GM19452 (cell line): ENCODE data around the gene BICD2.
A peak's percentile ranks its signal among the peaks of the same experiment; 100 is the strongest.
"Not testable (repeated sequence)": the region's sequence is repeated elsewhere in the genome, so short reads cannot be mapped to it uniquely, and the experiment has no call there.

ENCODE experiments used
- ATAC-seq: cut with Tn5 transposase; IDR thresholded peaks from one replicate; pipeline ENCODE4 v1.9.1; 2021; ENCODE audit not compliant: unreplicated experiment

Gene BICD2

GRCh38 chr9:92771309-92771708 lies 6.7 kb upstream of the BICD2 start:
- no peak for ATAC-seq

DNA sequence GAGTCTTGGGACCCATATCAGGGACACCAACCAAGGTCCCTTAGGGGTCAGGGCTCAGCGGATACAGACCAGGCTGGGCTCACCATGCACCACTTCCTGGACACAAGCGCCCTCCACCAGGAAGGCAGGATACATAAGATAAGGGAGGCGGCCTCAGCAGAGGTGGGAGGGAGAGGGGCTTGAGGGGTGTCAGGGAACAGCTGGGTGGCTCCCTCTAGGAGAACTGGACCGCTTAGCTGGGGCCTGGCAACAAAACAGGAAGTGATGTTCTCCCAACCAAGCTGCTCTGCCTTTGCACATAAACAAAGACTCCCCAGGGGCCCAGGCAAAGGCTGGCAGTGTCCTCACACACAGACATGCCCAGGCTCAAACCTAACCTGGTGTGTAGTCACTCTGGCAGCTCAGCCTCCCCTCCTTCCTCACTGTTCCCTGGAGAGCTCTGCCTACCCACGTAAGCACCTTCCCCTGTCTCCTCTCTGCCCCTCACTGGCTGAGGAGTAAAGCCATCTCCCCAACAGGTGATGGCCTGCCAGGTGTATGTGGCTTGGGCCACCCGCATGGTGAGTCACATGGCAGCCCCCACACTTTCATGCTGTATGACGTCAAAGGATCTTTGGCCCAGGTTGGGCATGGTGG lies 5.8 kb upstream of the BICD2 start:
- no peak for ATAC-seq

GRCh38 chr9:92769990-92770359 lies 5.3 kb upstream of the BICD2 start:
- no peak for ATAC-seq

- no peak for ATAC-seq
Observed at GRCh38 chr9:92769286-92769685, 4.7 kb upstream of the BICD2 start.

GRCh38 chr9:92768816-92769215 lies 4.2 kb upstream of the BICD2 start:
- ATAC-seq: not testable (repeated sequence)

DNA sequence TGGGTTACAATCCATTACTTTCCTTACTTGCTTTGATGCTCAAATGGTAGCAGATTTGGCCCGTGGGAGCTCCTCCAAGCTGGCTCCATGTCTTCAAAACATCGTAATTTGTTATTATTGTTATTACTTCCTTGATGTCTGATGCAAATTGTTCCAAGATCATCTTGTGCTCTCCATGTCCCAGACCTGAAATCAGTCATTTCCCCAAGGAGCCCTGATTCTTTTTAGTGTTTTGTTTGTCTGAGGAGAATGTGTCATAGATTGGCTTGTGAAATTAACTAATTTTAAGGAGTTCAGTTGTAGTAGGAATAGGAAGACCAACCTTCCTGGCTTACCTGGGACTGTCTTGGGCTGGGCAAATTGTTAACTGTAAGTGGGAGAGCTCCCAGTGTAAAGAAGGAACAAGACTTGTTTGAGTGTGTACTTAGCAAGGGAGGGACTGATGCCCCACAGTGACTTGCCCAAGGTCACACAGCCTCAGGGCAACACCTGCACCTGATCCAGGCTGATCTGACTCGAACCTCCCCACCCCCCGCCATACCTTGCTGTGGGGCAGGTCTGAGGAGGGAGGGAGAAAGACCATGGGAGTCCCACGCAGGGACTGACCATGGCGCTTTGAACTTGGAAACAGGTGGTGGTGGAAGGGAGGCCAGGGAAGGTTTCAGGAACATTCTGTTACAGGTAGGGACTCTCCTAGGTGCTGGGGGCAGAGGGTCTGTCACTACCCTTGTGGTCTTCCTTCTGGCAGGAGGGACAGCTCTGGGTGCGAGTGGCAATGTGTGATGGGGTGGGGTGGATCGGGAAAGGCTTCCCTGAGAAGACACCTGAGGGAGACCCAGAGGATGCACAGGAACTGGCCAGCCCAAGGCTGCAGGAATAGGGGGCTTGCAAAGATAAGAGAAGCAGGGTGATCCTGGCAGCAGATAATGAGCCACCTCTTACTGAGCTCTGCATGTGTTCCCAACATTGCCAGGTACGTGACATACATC lies 2.7 kb upstream of the BICD2 start:
- no peak for ATAC-seq

- peak; percentile 50 for ATAC-seq
Observed at GRCh38 chr9:92764988-92765936, 629 bp upstream of the BICD2 start.

DNA sequence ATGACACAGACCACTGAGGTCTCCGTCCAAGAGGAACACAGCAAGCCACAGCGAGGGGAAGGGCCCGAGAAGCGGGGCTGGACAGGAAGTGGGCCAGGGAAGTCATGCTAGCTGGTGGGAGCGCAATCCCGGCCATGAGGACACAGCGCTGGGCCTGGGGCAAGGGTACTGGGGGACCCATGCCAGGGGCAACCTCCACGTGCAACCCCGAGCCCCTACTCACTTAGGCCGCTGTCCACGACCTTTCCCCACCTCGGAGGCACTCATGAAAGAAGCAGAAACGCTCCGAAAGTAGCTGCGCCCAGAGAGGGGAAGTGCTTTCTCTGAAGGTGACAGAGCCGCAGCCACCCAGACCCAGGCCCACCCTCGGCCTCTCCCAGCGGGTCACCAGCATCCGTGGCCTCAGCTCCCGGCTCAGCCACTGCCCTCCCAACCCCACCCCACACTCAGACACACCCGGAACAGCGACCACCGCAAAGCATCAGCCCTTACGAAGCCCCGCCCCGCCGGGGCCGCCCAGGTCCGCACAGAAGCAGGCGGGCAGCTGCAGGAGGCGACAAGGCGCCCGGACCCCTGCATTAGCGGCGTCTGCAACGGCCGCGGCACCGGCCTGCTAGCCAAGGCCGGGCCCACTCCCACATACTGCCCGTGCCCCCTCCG lies 782 bp downstream of the BICD2 start:
- no peak for ATAC-seq

GRCh38 chr9:92762781-92763708 lies 1.6 kb downstream of the BICD2 start:
- no peak for ATAC-seq

- ATAC-seq: no peak
Observed at GRCh38 chr9:92762196-92762595, 2.4 kb downstream of the BICD2 start.

DNA sequence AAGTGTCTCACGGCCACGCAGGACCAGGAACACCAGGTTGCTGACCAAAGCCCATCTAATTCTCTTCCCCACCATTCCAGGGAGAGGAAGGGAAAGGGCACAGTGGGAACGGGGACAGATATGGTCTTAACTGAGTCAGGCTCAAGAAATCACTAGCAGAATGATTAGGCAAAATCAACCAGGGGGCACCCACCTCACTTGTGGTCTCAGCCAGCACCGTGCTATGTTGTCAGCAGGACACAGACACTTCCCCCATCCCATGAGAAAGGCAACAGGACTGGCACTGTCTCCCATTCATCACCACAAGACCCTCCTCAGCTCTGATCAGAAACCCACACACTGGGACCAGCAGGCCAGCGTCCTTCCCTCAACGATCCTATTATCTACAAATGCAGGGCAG lies 2.9 kb downstream of the BICD2 start:
- no peak for ATAC-seq

GRCh38 chr9:92760494-92760893 lies 4.1 kb downstream of the BICD2 start:
- no peak for ATAC-seq

DNA sequence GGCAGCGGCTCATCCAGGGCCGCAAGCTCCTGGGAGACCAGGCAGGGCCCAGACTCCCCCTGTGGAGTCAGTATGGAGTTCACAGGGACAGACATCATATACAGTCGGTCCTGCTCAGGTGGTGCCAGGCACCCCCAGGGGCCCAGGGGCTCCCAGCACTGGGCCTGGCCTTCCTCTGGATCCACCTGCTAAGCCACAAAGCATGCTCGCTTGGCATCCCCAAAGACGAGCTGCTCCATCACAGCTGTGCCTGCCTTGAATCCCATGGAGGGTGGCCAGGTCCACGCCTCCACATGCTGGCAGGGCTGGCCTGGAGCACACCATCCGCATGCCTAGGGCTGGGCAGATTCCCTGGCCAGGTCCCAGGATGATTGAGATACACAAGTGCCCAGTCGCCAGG lies 4.6 kb downstream of the BICD2 start:
- no peak for ATAC-seq

DNA sequence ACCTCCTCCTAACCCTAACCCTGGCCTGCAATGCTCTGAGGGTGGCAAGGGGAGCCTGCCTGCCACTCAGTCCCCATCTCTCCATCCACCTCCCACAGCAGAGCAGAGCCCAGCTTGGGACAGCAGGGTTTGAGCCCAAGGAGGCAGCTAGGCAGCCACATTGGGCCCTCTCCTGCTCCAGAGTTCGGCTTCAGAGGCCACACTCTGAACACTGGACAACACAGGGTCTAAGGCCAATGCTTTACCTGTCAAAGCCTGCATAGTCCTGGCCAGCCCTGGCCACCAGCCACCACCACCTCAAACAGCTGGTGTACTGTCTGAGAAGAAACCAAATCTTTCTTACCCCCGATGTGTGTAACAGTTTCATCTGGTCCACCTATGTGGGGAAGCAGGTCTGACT lies 5.2 kb downstream of the BICD2 start:
- ATAC-seq: no peak

GRCh38 chr9:92756792-92757191 lies 7.8 kb downstream of the BICD2 start:
- ATAC-seq: no peak

DNA sequence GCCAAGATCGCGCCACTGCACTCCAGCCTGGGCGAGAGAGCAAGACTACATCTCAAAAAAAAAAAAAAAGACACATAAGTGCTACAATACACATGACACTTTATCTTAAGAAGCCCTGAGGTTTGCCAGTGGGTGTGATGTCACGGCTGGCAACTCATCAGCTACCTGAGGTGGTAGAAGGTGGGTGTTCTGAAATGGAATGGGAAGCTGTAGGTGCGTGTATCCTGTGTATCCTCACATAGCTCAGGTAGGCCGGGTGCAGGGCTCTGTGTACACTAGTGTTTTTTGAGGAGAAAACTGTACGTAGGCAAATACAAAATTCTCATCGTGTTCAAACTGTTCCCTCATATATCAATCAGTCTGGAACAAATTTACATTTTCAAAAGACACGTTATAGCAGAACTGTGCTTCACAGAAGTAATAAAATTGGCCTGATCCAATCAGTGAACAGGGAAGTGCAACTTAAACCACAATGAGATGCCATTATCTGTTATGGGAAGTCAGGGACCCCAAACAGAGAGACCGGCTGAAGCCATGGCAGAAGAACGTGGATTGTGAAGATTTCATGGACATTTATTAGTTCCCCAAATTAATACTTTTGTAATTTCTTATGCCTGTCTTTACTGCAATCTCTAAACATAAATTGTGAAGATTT lies 10.4 kb downstream of the BICD2 start:
- ATAC-seq: no peak

- no peak for ATAC-seq
Observed at GRCh38 chr9:92752812-92753404, 11.7 kb downstream of the BICD2 start.

DNA sequence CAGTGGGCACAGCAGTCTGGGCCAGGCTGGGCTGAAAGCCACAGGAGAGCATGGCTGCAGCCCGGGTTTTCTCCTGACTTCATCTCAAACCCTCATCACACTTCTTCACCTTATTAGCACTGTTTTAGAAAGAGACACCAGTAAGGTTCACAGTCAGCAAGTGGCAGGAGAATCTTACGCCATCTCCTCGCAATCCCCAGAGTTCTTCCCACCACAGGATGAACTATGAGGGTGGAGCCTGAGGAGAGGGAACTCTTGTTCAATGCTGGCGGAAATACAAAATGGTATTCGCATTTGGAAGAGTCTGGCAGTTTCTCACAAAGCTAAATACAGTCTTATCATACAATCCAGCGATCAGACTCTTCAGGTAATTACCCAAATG lies 14.7 kb downstream of the BICD2 start:
- ATAC-seq: no peak
